WTC11 (cell line): ENCODE data around the gene KIAA0753. TPM values are rescaled to one million over a fixed set of nuclear protein-coding genes. Genes with fewer than 3 reads are reported as not detected.

ENCODE experiments used
- ATAC-seq: fragments of 200-7000 bp; cut with Tn5 transposase; 2 replicates; pipeline ENCODE4 v1.10.0; 2021; ENCODE audit warnings: mild to moderate bottlenecking, moderate library complexity
- CTCF ChIA-PET: fragments of 300-600 bp; sonication (Branson Sonifier 250); formaldehyde crosslinking; loops from one replicate; lab custom pipeline; 2021; ENCODE audit warnings: antibody characterized with exemption; lab: Charles Lee
- POLR2A ChIA-PET: fragments of 350-600 bp; sonication (Branson Sonifier 250); formaldehyde crosslinking; loops from one replicate; lab custom pipeline; 2021; ENCODE audit warnings: antibody characterized with exemption; lab: Charles Lee
- DNase-seq: peaks from one replicate; pipeline ENCODE4 v3.0.0; 2021; ENCODE audit warnings: low spot score
- H3K27ac Mint-ChIP-seq: 2 replicates; pipeline ENCODE4 v1.8.0; 2021; ENCODE audit warnings: mixed read lengths
- H3K27me3 Mint-ChIP-seq: 2 replicates; pipeline ENCODE4 v1.8.0; 2021; ENCODE audit warnings: low read depth, mild to moderate bottlenecking, moderate library complexity, mixed read lengths
- H3K36me3 Mint-ChIP-seq: 2 replicates; pipeline ENCODE4 v1.8.0; 2021; ENCODE audit warnings: mixed read lengths
- H3K4me1 Mint-ChIP-seq: 2 replicates; pipeline ENCODE4 v1.8.0; 2022; ENCODE audit warnings: mixed read lengths
- H3K4me3 Mint-ChIP-seq: 2 replicates; pipeline ENCODE4 v1.8.0; 2021; ENCODE audit warnings: mild to moderate bottlenecking, moderate library complexity, mixed read lengths
- H3K9me3 Mint-ChIP-seq: 2 replicates; pipeline ENCODE4 v1.8.0; 2021; ENCODE audit warnings: mixed read lengths
- E2F5 ChIP-seq: sonication (generic); formaldehyde crosslinking; IDR thresholded peaks from 2 replicates; pipeline ENCODE4 v1.8.1; 2022; ENCODE audit warnings: mild to moderate bottlenecking, moderate library complexity, missing genetic modification reagents
- EMX1 ChIP-seq: fragments of 250-450 bp; sonication (Bioruptor Pico); IDR thresholded peaks from 2 replicates; pipeline ENCODE4 v1.8.0; 2021; ENCODE audit warnings: mild to moderate bottlenecking
- ERG ChIP-seq: fragments of 250-450 bp; sonication (Bioruptor Pico); IDR thresholded peaks from 2 replicates; pipeline ENCODE4 v1.8.0; 2021; ENCODE audit warnings: mild to moderate bottlenecking
- ESRRA ChIP-seq: sonication (generic); formaldehyde crosslinking; IDR thresholded peaks from 2 replicates; pipeline ENCODE4 v1.8.1; 2022; ENCODE audit warnings: mild to moderate bottlenecking, missing genetic modification reagents, borderline replicate concordance
- ETV6 ChIP-seq: sonication (generic); formaldehyde crosslinking; IDR thresholded peaks from 2 replicates; pipeline ENCODE4 v1.8.1; 2022; ENCODE audit warnings: mild to moderate bottlenecking, missing genetic modification reagents
- FOXJ3 ChIP-seq: sonication (generic); formaldehyde crosslinking; IDR thresholded peaks from 2 replicates; pipeline ENCODE4 v1.9.0; 2021; ENCODE audit warnings: missing genetic modification reagents, mild to moderate bottlenecking, borderline replicate concordance
- FOXK1 ChIP-seq: sonication (generic); formaldehyde crosslinking; IDR thresholded peaks from 2 replicates; pipeline ENCODE4 v1.8.0; 2022; ENCODE audit warnings: mild to moderate bottlenecking, moderate library complexity, missing genetic modification reagents
- FOXP1 ChIP-seq: sonication (generic); formaldehyde crosslinking; IDR thresholded peaks from 2 replicates; pipeline ENCODE4 v1.8.0; 2022; ENCODE audit warnings: missing genetic modification reagents, mild to moderate bottlenecking, moderate library complexity, borderline replicate concordance
- GRHL2 ChIP-seq: fragments of 250-450 bp; sonication (Bioruptor Pico); IDR thresholded peaks from 2 replicates; pipeline ENCODE4 v1.8.0; 2022; ENCODE audit warnings: mild to moderate bottlenecking, moderate library complexity; ENCODE audit not compliant: insufficient replicate concordance, severe bottlenecking
- HMGA2 ChIP-seq: fragments of 250-450 bp; sonication (Bioruptor Pico); IDR thresholded peaks from 2 replicates; pipeline ENCODE4 v1.4.0; 2021; ENCODE audit warnings: mild to moderate bottlenecking, moderate library complexity
- HMGXB4 ChIP-seq: sonication (generic); formaldehyde crosslinking; IDR thresholded peaks from 2 replicates; pipeline ENCODE4 v1.8.1; 2023; ENCODE audit warnings: mild to moderate bottlenecking, moderate library complexity, missing genetic modification reagents
- MXD4 ChIP-seq: fragments of 250-450 bp; sonication (Bioruptor Pico); IDR thresholded peaks from 2 replicates; pipeline ENCODE4 v1.8.0; 2021; ENCODE audit warnings: mild to moderate bottlenecking, moderate library complexity, borderline replicate concordance
- NFE2L1 ChIP-seq: sonication (generic); formaldehyde crosslinking; IDR thresholded peaks from 2 replicates; pipeline ENCODE4 v1.8.1; 2023; ENCODE audit warnings: missing genetic modification reagents
- NR1H2 ChIP-seq: sonication (generic); formaldehyde crosslinking; IDR thresholded peaks from 2 replicates; pipeline ENCODE4 v1.9.0; 2021; ENCODE audit warnings: mild to moderate bottlenecking, moderate library complexity, missing genetic modification reagents
- NR3C1 ChIP-seq: sonication (generic); formaldehyde crosslinking; conservative IDR thresholded peaks from 2 replicates; pipeline ENCODE4 v1.8.1; 2023; ENCODE audit warnings: low read depth, mild to moderate bottlenecking, missing genetic modification reagents
- RORB ChIP-seq: fragments of 250-450 bp; sonication (Bioruptor Pico); IDR thresholded peaks from 2 replicates; pipeline ENCODE4 v1.9.0; 2021; ENCODE audit warnings: mild to moderate bottlenecking
- ZBTB43 ChIP-seq: sonication (generic); formaldehyde crosslinking; IDR thresholded peaks from 2 replicates; pipeline ENCODE4 v1.8.1; 2023; ENCODE audit warnings: mild to moderate bottlenecking, missing genetic modification reagents
- ZNF317 ChIP-seq: sonication (generic); formaldehyde crosslinking; IDR thresholded peaks from 2 replicates; pipeline ENCODE4 v1.8.1; 2023; ENCODE audit warnings: low read depth, mild to moderate bottlenecking, moderate library complexity, missing genetic modification reagents, borderline replicate concordance
- ZNF416 ChIP-seq: fragments of 250-450 bp; sonication (Bioruptor Pico); IDR thresholded peaks from 2 replicates; pipeline ENCODE4 v1.9.0; 2021; ENCODE audit warnings: mild to moderate bottlenecking, inconsistent platforms
- ZNF512 ChIP-seq: sonication (generic); formaldehyde crosslinking; IDR thresholded peaks from 2 replicates; pipeline ENCODE4 v1.8.1; 2022; ENCODE audit warnings: missing genetic modification reagents, borderline replicate concordance
- total RNA-seq: library from RNA; stranded (reverse); gene quantifications from 3 replicates; pipeline ENCODE4 v1.2.3, GENCODE V29; 2021
- TF ChIP-seq, protein P1 (sequence below): sonication (generic); formaldehyde crosslinking; conservative IDR thresholded peaks from 2 replicates; pipeline ENCODE4 v1.8.1; 2023; ENCODE audit warnings: mild to moderate bottlenecking, low read depth, missing genetic modification reagents, moderate library complexity
- TF ChIP-seq, protein P2 (sequence below): sonication (generic); formaldehyde crosslinking; IDR thresholded peaks from 2 replicates; pipeline ENCODE4 v1.8.1; 2023; ENCODE audit warnings: mild to moderate bottlenecking, missing genetic modification reagents, borderline replicate concordance

KIAA0753 gene
- total RNA-seq, 1 experiment from 2014 or later = 22.8 TPM

DNA sequence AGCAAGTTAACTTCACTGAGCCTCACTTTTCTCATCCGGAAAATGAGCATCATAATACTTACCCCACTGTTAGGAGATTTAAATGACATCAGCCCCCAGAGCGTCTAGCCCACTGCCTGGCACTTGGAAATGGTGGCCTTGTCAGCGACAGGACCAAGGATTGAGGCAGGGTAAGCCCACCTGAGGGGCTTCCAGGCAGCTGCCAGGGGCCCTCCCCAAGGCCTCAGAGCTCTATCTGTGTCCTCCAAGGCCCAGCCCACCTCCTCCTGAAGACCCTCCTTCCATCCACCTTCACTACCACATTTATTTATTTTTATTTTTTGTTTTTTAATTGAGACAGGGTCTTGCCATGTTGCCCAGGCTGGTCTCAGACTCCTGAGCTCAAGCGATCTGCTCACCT is 97.9 kb downstream of the KIAA0753 start (continued):
- TF ChIP-seq ZBTB43 (CRISPR knock-in tag) (no peak), RORB (no peak)

DNA sequence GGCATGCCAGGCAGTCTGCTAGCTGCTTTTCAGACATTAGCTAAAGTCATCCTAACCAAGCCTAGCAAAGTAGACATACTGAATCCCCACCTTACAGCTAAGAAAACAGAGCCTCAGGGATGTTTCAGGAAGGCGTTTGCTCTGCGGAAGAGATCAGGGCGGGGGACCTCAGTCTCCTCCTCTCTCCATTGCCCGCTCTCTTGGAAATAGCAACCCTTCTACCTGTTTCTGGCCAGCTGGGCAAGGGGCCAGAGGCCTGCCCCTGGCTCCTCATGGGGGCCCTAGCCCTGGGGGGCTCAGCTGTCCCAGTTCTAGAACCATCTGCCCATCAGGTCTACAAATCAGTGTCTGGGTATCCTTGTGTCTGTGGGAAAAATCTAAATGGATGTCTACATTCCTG is 98.6 kb downstream of the KIAA0753 start:
- no peak for DNase-seq
- 0 out of 2 replicates have a peak, but pooled peaks cover 3% of the 10 kb centered on the region for H3K36me3 Mint-ChIP-seq
- CTCF ChIA-PET = no interaction called here

More for the DNA sequence above, 98.6 kb downstream of the KIAA0753 start:
- no peak overlapping the region for H3K27ac Mint-ChIP-seq
- ATAC-seq = no peak
- peaks cover 14% of the 10 kb centered on the region for H3K9me3 Mint-ChIP-seq
- POLR2A ChIA-PET = no interaction called here
- H3K4me1 Mint-ChIP-seq = peaks cover 28% of the 10 kb centered on the region
- no peak overlapping the region for H3K4me3 Mint-ChIP-seq
- TF ChIP-seq EMX1 (CRISPR knock-in tag) = no peak
- no peak for TF ChIP-seq HMGXB4 (CRISPR knock-in tag)
- no peak for TF ChIP-seq ETV6 (CRISPR knock-in tag)
- no peak for TF ChIP-seq NFE2L1 (CRISPR knock-in tag)
- TF ChIP-seq ZNF512 = no peak
- no peak for TF ChIP-seq FOXK1 (CRISPR knock-in tag)
- no peak for TF ChIP-seq HMGA2 (CRISPR knock-in tag)
- no peak for TF ChIP-seq FOXJ3
- TF ChIP-seq ERG (CRISPR knock-in tag) = no peak
- no peak for TF ChIP-seq ZNF317 (CRISPR knock-in tag)
- TF ChIP-seq NR1H2 (CRISPR knock-in tag) = no peak
- TF ChIP-seq, protein P1, sequence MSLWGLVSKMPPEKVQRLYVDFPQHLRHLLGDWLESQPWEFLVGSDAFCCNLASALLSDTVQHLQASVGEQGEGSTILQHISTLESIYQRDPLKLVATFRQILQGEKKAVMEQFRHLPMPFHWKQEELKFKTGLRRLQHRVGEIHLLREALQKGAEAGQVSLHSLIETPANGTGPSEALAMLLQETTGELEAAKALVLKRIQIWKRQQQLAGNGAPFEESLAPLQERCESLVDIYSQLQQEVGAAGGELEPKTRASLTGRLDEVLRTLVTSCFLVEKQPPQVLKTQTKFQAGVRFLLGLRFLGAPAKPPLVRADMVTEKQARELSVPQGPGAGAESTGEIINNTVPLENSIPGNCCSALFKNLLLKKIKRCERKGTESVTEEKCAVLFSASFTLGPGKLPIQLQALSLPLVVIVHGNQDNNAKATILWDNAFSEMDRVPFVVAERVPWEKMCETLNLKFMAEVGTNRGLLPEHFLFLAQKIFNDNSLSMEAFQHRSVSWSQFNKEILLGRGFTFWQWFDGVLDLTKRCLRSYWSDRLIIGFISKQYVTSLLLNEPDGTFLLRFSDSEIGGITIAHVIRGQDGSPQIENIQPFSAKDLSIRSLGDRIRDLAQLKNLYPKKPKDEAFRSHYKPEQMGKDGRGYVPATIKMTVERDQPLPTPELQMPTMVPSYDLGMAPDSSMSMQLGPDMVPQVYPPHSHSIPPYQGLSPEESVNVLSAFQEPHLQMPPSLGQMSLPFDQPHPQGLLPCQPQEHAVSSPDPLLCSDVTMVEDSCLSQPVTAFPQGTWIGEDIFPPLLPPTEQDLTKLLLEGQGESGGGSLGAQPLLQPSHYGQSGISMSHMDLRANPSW (CRISPR knock-in tag) = no peak
- TF ChIP-seq MXD4 (CRISPR knock-in tag) = no peak
- no peak for TF ChIP-seq ZNF416
- TF ChIP-seq, protein P2, sequence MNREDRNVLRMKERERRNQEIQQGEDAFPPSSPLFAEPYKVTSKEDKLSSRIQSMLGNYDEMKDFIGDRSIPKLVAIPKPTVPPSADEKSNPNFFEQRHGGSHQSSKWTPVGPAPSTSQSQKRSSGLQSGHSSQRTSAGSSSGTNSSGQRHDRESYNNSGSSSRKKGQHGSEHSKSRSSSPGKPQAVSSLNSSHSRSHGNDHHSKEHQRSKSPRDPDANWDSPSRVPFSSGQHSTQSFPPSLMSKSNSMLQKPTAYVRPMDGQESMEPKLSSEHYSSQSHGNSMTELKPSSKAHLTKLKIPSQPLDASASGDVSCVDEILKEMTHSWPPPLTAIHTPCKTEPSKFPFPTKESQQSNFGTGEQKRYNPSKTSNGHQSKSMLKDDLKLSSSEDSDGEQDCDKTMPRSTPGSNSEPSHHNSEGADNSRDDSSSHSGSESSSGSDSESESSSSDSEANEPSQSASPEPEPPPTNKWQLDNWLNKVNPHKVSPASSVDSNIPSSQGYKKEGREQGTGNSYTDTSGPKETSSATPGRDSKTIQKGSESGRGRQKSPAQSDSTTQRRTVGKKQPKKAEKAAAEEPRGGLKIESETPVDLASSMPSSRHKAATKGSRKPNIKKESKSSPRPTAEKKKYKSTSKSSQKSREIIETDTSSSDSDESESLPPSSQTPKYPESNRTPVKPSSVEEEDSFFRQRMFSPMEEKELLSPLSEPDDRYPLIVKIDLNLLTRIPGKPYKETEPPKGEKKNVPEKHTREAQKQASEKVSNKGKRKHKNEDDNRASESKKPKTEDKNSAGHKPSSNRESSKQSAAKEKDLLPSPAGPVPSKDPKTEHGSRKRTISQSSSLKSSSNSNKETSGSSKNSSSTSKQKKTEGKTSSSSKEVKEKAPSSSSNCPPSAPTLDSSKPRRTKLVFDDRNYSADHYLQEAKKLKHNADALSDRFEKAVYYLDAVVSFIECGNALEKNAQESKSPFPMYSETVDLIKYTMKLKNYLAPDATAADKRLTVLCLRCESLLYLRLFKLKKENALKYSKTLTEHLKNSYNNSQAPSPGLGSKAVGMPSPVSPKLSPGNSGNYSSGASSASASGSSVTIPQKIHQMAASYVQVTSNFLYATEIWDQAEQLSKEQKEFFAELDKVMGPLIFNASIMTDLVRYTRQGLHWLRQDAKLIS = no peak
- TF ChIP-seq FOXP1 (CRISPR knock-in tag) = no peak
- no peak for TF ChIP-seq ESRRA (CRISPR knock-in tag)
- TF ChIP-seq GRHL2 (CRISPR knock-in tag) = no peak
- no peak for TF ChIP-seq NR3C1 (CRISPR knock-in tag)
- TF ChIP-seq E2F5 = no peak
- peaks cover 3% of the 10 kb centered on the region for H3K27me3 Mint-ChIP-seq
